ENCODE results near the gene NSL1.
"Not testable (repeated sequence)": the region's sequence is repeated elsewhere in the genome, so short reads cannot be mapped to it uniquely, and the experiment has no call there.

Gene NSL1

DNA sequence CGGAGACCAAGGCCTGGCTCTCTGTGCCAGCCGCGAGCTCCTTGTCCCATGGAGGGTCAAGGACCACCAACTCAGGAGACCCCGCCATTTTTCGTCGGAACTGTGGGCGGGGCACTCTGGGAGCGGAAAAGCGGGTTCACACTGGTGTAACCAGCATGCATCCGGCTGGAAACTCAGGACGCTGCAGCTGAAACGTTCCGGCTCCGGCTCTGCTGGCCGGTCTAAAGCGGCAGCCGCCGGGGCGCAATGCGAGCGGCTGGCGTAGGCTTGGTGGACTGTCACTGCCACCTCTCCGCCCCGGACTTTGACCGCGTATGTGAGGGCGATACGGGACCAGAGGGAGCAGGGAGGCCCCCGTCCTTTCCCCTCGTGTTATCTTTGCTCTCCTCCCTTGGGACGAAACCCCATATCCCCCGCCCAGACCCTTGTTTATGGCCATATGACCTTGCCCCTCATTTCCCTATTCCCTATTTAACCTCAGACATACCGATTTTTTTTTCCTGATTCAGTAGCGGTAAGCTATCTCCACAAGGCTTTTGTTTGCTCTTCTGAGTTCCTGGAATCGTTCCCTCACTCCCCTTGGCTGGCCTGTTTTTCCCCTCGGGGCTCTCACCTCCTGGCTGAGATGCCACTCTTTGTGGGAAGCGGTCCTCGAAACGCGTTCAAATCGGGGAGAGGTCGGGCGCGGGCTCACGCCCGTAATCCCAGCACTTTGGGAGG is at the start of gene NSL1, which contains the start of gene TATDN3:
NSL1 (minus strand) TSS at position 102 of the 720 bp plus-strand sequence; CDS start at position 88, 14 bp downstream.
TATDN3 (plus strand) TSS at position 219 of the 720 bp plus-strand sequence; CDS start at position 247, 28 bp downstream.
- peak; percentile 94 to 99 for DNase-seq (ENCODE audit: low read depth in 2 of 2)

GRCh38 chr1:212838145-212838544 is 46.6 kb upstream of the NSL1 start:
- DNase-seq (ENCODE audit: low read depth in 2 of 2), result no peak

GRCh38 chr1:212833211-212834207 is 41.9 kb upstream of the NSL1 start:
- DNase-seq (ENCODE audit: low read depth in 2 of 2), result not testable (repeated sequence)

DNA sequence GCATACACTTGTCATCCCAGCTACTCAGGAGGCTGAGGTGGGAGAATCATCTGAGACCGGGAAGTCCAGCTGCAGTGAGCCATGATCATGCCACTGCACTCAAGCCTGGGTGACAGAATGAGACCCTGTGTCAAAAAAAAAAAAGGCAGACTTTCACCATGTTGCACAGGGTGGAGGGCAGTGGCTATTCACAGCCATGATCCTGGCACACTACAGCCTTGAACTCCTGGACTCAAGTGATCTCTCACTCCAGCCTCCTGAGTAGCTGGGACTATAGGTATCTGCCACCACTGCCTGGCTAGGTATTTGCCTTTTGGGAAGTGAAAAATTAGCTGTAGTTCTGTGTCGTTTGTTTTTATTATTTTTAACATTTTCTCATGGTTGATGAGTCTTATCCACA is 36.8 kb upstream of the NSL1 start:
- no peak for DNase-seq (ENCODE audit: low read depth in 2 of 2)

- DNase-seq (ENCODE audit: low read depth in 2 of 2), result no peak
Measured at GRCh38 chr1:212827831-212828278, 36.3 kb upstream of the NSL1 start.

- DNase-seq (ENCODE audit: low read depth in 2 of 2), result no peak
Measured at GRCh38 chr1:212827171-212827776, 35.7 kb upstream of the NSL1 start.

GRCh38 chr1:212825798-212826452 is 34.3 kb upstream of the NSL1 start:
- DNase-seq (ENCODE audit: low read depth in 2 of 2), result no peak

GRCh38 chr1:212824201-212824600 is 32.6 kb upstream of the NSL1 start:
- DNase-seq (ENCODE audit: low read depth in 2 of 2), result no peak

- DNase-seq (ENCODE audit: low read depth in 2 of 2), result no peak
Measured at GRCh38 chr1:212822956-212823355, 31.4 kb upstream of the NSL1 start.

GRCh38 chr1:212820969-212821368 is 29.4 kb upstream of the NSL1 start:
- DNase-seq (ENCODE audit: low read depth in 2 of 2), result no peak

DNA sequence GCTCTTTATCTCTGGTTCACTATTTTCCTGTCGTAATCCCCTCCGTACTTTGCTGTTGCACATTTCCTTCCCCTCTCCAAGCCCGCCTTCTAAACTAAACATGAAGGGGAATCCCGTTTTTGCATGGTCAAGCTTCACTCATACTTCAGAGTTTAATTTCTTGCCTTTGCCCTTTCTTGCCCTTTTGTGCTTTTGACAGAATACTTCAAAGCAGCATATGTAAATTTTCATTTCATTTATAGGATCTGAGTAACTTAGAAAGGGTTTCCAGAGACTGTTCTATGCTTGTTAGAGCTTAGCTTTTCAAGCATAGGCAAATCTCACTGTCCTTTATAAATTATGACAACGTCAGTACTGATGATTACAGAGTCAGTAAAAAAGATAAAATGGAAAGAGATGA is 28.1 kb upstream of the NSL1 start:
- no peak for DNase-seq (ENCODE audit: low read depth in 2 of 2)

- DNase-seq (ENCODE audit: low read depth in 2 of 2), result no peak
Measured at GRCh38 chr1:212816567-212817278, 25.1 kb upstream of the NSL1 start.

DNA sequence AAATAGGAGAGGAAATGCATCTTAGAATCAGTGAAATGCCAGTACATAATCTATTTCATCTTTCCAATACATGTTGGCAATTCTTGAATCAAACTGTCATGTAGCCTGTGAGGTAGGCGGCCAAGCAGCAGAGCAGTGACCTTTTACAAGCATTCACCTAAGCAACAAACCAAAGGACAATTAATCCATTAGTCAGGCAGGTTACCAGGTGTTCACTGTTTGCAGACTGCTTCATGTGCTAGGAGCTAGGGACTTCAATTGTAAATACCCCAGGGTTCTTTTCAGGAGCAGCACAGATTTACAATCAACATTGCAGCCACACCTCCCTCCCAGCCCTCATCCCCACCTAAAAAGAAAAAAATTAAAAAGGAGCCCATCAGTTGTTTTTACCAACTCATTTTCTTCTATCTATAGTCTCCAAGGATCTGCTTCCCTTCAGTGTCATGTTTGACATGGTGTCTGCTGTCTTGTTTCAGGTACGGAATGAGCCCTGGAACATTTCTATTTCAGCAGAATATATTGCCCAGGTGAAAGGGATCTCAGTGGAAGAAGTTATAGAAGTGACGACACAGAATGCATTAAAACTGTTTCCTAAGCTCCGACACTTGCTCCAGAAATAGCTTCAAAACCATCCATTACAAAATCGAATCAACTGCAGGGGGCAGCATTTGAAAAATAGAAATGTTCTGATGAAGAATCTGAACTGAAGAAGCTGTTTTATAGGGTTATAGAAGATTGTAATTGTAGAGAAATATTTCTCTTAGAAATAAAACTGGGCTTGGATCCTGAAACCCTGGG is 23.2 kb upstream of the NSL1 start:
- no peak for DNase-seq (ENCODE audit: low read depth in 2 of 2)

- DNase-seq (ENCODE audit: low read depth in 2 of 2), result no peak
Measured at GRCh38 chr1:212805767-212806166, 14.2 kb upstream of the NSL1 start.

DNA sequence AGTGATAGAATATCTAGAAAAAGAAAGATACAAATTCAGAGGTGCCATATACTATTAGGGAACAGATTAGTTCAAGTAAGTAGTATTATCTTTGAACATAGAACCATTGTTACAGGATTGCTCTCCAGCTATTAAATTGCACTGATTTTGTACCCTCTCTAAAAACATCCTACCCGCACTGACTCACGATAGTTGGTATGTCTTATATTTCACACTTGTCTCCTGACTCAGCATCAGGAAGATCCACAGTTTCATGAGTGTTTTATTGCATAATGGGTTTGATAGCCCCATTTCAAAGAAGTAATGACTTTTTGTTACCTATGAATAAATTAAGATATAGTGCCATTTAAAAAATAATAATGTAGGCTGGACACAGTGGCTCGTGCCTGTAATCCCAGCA is 6.1 kb upstream of the NSL1 start:
- DNase-seq (ENCODE audit: low read depth in 2 of 2), result no peak

DNA sequence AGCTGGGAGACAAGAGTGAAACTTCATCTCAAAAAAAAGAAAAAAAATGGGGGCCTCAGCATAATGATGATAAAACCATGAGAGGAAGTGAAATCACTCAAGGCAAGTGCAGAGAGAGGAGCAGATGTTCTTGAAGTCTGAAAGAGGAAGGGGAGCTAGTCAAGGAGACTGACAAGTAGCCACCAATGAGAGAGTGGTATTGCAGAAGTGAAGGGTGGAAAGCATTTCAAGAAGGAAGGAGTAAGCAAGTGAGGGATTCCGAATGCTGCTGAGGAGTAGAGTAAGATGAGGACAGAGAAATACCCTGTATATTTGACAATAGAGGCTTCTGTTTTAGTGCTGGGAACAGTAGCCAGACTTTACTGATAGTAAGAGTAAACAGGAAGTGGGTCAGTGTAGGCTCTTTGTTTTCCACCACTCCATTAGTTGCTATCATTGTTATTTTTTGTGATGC is 3.0 kb upstream of the NSL1 start:
- DNase-seq (ENCODE audit: low read depth in 2 of 2), result no peak

GRCh38 chr1:212792396-212792908 is 875 bp upstream of the NSL1 start:
- DNase-seq (ENCODE audit: low read depth in 2 of 2), result no peak

GRCh38 chr1:212791261-212791675 is 309 bp downstream of the NSL1 start:
- DNase-seq (ENCODE audit: low read depth in 2 of 2), result no peak

DNA sequence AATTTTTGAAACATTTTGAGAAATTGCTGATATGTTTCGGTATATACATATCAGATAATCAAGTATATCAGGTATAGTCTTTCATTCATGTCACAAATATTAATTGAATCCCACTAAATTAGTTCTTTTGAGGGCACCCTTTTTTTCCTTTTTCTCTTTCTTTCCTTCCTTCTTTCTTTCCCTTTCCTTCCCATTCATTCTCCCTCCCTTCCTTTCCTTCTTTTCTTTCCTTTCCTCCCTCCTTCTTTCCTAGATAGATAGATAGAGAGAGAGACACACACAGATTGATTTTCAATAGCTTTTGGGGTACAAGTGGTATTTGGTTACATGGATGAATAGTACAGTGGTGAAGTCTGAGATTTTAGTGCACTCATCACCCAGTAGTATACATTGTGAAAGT is 5.7 kb downstream of the NSL1 start:
- DNase-seq (ENCODE audit: low read depth in 2 of 2), result no peak

DNA sequence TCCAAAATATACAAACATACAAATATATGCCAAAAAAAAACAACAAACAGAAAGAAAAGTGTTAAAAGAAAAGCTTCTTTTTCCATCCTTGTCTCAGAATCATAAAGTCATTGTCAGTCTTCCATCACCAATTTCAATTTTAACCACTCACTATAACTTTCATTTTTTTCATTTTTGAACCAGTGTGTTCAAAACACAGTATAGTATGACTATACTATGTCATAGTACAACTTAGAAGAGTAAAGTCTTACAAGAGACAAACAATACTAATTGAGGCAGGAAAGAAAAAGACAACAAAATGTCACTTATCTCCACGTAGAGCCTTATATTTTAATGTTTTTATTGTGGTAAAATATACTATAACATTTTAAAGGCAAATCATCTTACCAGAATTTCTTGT is 7.6 kb downstream of the NSL1 start:
- DNase-seq (ENCODE audit: low read depth in 2 of 2), result no peak

Measured in stimulated activated CD4-positive, alpha-beta T cell treated with anti-CD3 and anti-CD28 coated beads, Interleukin-1b, Interleukin-23, amount 100 ng/mL, for 4 hours (primary cell).